GM18951 (cell line): ENCODE measurements around the gene PIM1.
A peak's percentile ranks its signal among the peaks of the same experiment; 100 is the strongest.
"Not testable (repeated sequence)": the region's sequence is repeated elsewhere in the genome, so short reads cannot be mapped to it uniquely, and the experiment has no call there.

ENCODE experiments used
- POLR2A ChIP-seq: IDR thresholded peaks from 4 replicates; pipeline ENCODE4 v1.6.1; 2011; ENCODE audit warnings: mild to moderate bottlenecking; ENCODE audit not compliant: insufficient read length, insufficient read depth; ENCODE audit errors: extremely low read depth
- in situ Hi-C: fragments of 300-500 bp; cut with MboI; formaldehyde crosslinking; loops from one replicate; pipeline ENCODE4 v1.12.0; 2022; ENCODE audit warnings: low sequenced_read_pairs, mixed read lengths, inconsistent platforms; ENCODE audit not compliant: unreplicated experiment

The PIM1 gene

GRCh38 chr6:37169496-37170272, at the start of gene PIM1:
Gene PIM1 (plus strand): TSS chr6:37170152. CDS start chr6:37170576, 424 bp downstream.
- in situ Hi-C loops: loop anchor here (5.0 kb wide), 1 partner anchor 117 kb away; no protein-coding TSS in a partner anchor
- peak; percentile 80 for TF ChIP-seq POLR2A

DNA sequence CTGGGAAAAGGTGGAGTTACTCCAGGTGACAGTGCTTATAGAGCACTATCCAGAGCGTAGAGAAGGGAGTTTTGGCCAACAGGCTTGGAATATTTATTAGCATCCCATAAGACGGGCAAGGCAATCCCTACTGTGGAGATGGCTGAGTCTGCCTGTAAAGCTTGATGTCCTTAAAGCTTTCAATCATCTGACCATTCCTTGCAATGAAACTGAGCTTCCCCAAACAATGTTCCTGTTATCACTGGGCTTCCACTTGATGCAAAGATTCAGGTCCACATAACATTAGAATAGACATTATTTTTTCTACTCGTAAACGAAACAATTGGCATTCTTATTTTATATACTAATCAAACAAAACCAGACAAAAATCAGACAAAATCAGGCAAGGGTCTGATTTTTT, 48.4 kb upstream of the PIM1 start:
- TF ChIP-seq POLR2A: no peak
- in situ Hi-C loops: no loop called here

DNA sequence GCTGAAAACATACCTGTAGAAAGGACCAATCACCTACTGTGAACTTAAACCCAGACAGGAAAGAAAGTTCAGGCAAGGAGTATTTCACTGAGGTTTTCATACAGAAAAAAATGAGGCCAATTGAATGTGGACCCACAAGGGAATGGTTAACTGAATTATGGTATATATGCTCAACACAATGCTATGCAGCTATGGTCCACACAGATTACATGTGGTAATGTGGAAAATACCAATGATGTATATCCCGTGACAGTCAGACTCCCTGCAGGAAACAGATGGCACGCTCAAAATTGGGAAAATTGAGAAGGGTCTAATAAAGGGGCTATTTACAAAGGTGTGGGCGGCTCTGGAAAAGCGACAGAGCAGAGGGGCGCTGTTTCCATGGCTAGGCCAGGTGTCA, 47.1 kb upstream of the PIM1 start:
- in situ Hi-C loops: no loop called here
- TF ChIP-seq POLR2A: no peak

- in situ Hi-C loops: no loop called here
- no peak for TF ChIP-seq POLR2A
These were observed 45.8 kb upstream of the PIM1 start for GRCh38 chr6:37123957-37124729.

- in situ Hi-C loops: no loop called here
- TF ChIP-seq POLR2A: no peak
These were observed 44.0 kb upstream of the PIM1 start for GRCh38 chr6:37125774-37126492.

GRCh38 chr6:37126493-37126958, 43.4 kb upstream of the PIM1 start:
- TF ChIP-seq POLR2A: no peak
- in situ Hi-C loops: no loop called here

- no peak for TF ChIP-seq POLR2A
- in situ Hi-C loops: no loop called here
These were observed 42.9 kb upstream of the PIM1 start for GRCh38 chr6:37126961-37127616.

DNA sequence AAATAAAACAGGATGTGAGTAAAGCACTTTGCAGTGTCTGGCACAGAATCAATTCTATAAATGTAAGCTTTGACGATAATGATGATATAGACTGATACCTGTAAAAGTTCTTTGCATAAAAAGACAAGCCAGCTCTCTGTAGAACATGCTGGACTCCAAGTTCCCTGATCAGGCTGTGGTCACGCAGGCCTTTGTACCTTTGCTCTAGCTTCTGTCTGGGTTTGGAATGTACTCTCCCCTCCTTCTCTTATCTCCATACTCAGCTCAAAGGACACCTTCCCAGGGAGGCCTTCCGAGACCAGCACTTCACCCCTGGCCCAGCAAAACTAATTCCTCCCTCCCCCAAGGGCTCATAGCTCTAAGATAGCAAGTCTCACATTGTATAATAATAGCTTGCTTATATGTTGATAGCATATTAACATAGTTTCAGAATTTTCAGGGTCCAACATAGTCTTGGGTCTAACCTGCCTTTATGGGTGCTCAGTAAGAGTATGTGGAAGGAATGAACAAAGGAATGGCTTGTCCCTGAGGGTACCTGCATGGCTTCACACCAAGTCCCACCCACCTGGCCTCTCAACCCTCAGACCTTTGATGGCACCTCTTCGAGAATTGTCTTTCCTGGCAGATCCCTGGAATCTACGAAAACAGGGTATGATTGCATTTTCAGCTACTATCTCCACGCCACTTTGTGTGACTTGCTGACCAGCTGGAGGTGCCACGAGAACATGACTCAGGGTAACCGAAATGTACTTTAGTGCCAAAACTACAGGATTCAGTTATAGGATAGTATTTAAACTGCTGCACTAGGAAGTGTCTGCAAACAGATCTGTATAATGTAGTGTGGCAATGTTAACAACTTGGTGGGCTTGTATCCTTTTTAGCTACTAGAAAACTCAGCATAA, 41.7 kb upstream of the PIM1 start:
- no peak for TF ChIP-seq POLR2A
- in situ Hi-C loops: no loop called here

DNA sequence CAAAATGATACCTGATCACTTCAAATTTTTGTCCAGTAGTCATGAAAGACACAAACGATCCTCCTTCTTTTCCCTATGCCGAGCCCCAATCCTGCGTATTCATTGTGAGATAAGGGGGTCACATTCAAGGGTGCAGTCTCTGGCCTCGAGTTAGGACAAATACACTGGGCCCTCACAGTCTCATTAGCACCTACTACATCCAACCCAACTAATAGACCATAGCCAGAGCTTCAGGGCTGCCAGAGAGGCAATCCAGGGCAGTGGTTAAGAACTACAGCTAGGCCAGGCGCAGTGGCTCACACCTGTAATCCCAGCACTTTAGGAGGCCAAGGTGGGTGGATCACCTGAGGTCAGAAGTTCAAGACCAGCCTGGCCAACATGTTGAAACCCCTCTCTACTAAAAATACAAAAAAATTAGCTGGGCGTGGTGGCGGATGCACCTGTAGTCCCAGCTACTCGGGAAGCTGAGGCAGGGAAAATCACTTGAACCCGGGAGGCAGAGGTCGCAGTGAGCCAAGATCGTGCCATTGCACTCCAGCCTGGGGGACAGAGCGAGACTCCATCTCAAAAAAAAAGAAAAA, 41.0 kb upstream of the PIM1 start:
- in situ Hi-C loops: not testable (repeated sequence)

- no peak for TF ChIP-seq POLR2A
- in situ Hi-C loops: no loop called here
These were observed 40.4 kb upstream of the PIM1 start for GRCh38 chr6:37129566-37129965.

GRCh38 chr6:37130704-37131103, 39.2 kb upstream of the PIM1 start:
- in situ Hi-C loops: no loop called here

More at GRCh38 chr6:37130704-37131103, 39.2 kb upstream of the PIM1 start:
- no peak for TF ChIP-seq POLR2A
